Stimulated activated CD8-positive, alpha-beta memory T cell treated with anti-CD3 and anti-CD28 coated beads, Interleukin-7, amount 100 ng/mL, for 1 hour (primary cell): ENCODE measurements around the gene IRF2BP1.
A peak's percentile ranks its signal among the peaks of the same experiment; 100 is the strongest.
"Not testable (repeated sequence)": the region's sequence is repeated elsewhere in the genome, so short reads cannot be mapped to it uniquely, and the experiment has no call there.

Experiments used
- DNase-seq, 2 donors: peaks; one replicate each; pipeline ENCODE4 v3.0.0-alpha.2; 2020; ENCODE audit warnings: low read depth in 2 of 2

The IRF2BP1 gene

DNA sequence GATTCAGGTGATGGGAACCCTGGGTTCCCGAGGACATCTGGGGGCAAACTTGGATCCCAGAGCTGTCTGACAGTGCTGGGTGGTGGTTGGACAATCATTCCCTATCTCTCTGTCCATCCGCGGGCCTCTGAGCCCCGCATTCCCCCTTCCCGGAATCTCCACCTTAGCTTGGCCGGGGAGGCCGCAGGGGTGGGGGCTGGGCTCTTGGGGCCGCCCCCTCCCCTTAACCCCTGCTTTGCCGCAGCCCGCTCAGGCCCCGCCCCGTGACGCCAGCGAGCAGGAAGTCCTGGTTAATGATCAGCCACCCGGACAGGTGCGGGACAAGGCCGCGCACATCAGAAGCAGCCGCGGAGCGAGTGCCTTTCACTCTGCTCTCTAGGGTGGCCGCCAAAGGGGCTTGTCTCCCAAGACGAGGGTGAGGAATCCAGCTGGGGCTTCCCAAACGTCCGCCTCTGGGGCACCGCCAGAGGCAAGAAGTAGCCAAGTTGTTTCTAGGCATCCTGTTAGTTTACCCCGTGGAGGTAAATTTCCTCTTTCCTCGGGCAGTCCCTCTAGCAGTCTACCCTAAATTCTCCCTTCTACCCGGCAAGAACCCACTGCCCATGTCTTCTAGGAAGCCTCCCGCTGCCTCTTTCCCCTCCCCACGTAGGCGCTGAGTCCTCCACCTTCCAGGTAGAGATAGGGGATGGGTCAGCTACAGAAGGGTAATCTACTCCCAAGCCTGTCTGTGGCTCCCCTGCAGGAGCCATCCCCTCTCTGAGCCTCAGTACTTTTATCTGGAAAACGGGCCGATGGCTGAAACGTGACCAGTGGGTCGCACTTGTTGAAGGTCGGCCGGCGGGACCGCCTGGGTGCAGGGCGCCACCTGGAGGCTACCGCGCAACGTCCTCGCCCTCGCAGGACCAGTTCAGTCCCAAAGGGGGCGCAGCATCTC, 3.0 kb downstream of the IRF2BP1 start:
- peak; percentile 63 to 68 for DNase-seq

GRCh38 chr19:45881909-45882528, 3.9 kb downstream of the IRF2BP1 start:
- no peak for DNase-seq

- DNase-seq = no peak
These were observed 4.6 kb downstream of the IRF2BP1 start for GRCh38 chr19:45881082-45881908.

GRCh38 chr19:45879971-45880370, 6.0 kb downstream of the IRF2BP1 start:
- DNase-seq = no peak

GRCh38 chr19:45879055-45879454, 6.9 kb downstream of the IRF2BP1 start:
- DNase-seq = no peak

- DNase-seq = no peak
These were observed 7.7 kb downstream of the IRF2BP1 start for GRCh38 chr19:45878043-45878794.

DNA sequence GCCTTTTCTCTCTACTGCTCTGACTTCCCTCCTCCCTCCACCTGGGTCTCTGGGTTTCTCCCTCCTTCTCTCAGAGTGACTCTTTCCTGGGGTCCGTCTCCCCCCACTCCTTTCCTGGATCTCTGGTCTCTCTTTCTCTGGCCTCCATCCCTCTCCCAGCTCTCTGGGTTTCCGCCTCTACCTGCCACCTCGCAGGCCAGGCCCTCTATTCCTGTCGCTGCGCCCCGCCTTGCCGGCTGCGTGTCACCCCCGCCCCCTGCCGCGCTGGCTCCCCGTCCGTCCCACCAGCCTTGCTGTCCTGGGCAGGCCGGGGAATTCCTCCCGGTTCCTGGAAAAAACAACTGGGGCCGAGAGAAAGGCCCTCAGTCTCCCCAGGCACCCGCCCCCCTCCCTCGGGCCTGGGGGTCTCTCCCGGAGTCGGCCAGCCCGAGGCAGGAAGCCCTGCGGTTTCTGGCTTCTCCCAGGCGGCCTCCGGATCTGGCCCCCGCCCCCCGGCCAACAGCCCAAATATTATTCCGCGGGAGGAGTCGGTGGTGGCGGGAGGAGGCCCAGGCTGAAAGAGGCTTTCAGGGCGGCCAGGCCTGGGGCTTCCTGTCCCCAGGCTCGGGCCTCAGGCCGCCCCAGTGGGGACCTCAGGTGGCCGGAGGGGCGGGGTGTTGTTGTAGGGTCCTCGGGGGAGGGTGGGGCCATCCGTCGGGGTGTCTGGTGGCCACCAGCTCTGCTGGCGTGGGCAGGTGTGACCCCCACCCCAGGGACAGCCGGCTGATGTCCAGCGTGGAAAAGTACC, 9.3 kb downstream of the IRF2BP1 start:
- no peak for DNase-seq

- no peak for DNase-seq
These were observed 9.9 kb downstream of the IRF2BP1 start for GRCh38 chr19:45876161-45876410.

DNA sequence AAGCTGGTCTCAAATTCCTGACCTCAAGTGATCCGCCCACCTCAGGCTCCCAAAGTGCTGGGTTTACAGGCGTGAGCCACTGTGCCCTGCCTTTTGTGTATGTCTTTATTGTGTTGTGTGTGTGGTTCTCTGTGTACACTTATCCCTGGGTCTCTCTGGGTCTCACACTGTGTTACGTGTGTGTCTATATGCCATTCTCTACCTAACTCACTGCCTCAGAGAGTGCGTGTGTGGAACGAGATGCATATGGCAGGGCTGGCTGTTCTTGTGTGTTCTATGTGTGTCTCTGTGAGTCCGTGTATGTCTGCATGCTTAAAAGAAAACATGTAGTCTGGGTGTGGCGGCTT, 11.3 kb downstream of the IRF2BP1 start:
- no peak for DNase-seq

GRCh38 chr19:45873219-45873772, 12.6 kb downstream of the IRF2BP1 start:
- DNase-seq = no peak

DNA sequence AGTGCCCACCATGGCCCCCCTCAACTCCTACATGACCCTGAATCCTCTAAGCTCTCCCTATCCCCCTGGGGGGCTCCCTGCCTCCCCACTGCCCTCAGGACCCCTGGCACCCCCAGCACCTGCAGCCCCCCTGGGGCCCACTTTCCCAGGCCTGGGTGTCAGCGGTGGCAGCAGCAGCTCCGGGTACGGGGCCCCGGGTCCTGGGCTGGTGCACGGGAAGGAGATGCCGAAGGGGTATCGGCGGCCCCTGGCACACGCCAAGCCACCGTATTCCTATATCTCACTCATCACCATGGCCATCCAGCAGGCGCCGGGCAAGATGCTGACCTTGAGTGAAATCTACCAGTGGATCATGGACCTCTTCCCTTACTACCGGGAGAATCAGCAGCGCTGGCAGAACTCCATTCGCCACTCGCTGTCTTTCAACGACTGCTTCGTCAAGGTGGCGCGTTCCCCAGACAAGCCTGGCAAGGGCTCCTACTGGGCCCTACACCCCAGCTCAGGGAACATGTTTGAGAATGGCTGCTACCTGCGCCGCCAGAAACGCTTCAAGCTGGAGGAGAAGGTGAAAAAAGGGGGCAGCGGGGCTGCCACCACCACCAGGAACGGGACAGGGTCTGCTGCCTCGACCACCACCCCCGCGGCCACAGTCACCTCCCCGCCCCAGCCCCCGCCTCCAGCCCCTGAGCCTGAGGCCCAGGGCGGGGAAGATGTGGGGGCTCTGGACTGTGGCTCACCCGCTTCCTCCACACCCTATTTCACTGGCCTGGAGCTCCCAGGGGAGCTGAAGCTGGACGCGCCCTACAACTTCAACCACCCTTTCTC, 13.6 kb downstream of the IRF2BP1 start:
- no peak for DNase-seq

- no peak for DNase-seq
These were observed 15.1 kb downstream of the IRF2BP1 start for GRCh38 chr19:45870798-45871197.

DNA sequence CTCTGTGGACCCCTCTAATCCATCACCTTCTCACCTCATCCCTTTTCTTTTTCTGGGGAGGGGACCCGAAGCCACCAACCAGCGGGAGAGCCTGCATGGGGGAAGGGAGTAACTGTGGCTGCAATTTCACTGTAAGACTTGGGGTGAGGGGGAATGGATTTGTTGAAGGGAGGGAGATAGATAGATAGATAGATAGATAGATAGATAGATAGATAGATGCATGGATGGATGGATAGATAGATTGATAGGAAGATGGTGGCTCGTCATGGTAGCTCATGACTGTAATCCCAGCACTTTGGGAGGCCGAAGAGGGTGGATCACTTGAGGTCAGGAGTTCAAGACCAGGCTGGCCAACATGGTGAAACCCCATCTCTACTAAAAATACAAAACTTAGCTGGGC, 18.7 kb downstream of the IRF2BP1 start:
- not testable (repeated sequence) for DNase-seq

DNA sequence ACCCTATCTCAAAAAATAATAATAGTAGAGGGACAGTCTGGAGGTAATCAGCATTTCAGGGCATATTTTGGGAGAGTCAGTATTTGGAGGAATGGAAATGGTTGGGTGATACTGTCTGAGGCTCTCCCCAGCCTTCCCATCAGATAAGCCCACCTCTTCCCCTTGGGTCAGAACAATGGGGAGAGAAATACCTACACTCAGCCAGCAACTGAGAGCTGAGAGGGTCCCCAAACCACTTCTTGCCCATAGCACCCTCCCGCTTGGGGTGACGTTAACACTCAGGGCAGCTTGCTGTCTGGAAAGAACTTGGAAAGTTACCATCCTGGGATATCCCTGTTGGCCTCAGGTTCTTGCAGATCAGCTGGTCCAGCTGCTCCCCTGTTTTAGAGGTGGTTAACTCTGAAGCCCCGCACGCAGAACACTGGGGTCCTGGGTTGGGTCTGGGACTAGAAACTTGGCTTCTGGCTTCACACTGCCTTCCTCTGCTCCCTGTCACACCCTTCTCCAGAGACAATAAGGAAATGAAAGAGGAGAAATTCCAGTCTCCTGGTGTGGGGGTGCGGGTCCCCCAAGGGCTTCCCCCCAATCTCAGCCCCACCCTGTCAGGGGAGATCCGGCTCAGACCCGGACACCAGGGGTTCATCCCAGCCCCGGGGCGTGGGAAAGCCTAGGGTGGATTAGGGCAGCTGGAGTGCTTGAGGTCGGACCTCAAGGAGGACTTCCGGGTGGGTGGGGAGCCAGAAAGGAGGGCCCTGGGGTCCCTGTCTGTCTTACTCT, 19.4 kb downstream of the IRF2BP1 start:
- DNase-seq = no peak

- DNase-seq = no peak
These were observed 20.5 kb downstream of the IRF2BP1 start for GRCh38 chr19:45865269-45865948.

DNA sequence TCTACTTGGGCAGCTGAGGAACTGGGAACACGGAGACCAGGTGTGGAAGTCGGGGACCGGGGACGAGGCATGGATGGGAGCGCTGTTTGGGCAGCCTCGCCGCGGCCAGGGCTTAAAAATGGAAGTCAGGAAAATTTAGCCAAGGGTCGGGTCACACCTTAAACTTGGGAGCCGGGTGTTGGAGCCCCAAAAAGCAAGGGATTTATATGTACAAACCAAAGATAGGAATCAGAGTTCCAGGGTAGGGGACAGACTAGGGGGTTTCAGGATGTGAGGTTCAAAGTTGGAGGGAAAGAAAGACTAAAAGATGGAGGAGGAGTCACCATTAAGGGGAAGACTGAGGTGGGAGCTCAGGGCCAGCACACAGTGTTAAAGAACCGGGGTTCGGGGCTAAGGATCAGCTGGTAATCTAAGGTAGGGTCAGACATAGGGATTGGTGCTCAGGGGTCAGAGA, 21.3 kb downstream of the IRF2BP1 start:
- DNase-seq = no peak

DNA sequence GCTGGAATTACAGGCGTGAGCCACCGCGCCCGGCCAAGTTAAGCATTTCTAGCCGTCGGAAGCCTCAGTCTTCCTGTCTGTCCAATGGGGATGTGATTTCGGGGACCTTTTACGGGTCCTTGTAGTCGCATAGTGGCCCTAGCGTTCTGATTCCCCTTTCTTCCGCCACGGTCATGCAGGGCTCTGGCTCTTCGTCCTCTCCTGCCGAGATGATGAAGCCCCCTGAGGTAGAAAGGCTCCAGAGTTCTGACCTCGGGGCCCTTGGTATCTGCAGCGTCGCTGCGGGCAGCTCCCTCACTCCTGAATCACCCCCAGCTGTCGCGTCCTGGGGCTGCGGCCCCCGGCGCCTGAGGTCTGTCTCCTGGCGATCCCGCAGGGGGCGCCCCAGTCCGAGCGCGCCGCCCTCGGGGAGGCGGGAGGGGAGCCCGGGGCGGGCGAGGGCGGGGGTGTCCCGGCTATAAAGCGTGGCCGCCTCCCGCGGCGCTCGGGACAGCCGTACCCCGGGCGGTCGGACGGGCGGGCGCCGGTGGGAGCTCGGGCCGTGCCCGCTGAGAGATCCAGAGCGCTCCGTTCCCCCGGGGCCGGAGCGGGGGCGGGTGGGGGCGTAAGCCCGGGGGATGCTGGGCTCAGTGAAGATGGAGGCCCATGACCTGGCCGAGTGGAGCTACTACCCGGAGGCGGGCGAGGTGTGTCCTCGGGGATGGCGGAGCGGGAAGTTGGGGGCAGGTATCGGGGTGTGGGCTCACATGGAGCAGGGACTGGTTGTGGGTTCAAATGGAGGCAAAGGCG, 21.9 kb downstream of the IRF2BP1 start, which contains the start of gene FOXA3:
Gene FOXA3 (plus strand): TSS at position 487 of the 789 bp plus-strand sequence. CDS start 131 bp downstream, at position 618.
- no peak for DNase-seq
